Measurements from ENCODE around the gene ZRANB1.

The ZRANB1 gene

DNA sequence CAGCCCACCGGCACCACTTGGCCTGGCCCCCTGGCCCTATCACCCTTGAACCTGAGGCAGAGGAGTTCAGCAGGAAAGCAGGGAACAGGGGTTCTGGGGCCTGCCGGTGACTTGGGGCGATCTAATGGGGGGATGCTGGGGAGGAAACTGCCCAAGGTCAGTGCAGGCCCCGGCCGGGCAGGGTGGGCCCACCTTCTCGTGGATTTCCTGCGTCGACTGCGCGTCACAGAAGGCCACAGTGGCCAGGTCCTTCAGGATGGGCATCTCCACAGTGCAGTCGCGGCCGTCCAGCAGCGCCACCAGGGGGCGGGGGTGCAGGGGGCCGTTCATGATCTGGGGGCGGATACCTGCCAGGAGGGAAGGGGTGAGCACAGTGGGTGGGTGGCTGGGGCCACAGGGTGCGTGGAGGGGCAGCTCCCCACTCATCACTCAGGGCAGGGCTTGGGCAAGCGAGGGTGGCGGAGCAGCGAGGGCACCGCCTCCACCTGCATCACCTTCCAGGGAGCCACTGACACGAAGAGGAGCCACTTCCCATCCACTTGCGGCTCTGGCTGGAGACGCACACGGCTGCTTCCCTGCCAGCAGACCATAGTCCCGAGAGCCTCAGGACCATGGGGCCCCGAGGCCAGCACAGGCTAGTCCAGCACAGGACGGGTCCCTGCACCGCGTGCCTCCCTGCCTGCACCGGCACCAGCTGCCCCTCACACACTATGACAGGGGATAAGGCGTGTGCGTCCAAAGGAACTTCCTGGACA is 61.4 kb downstream of the ZRANB1 start:
- H3K27me3 ChIP-seq (ENCODE audit: control insufficient read depth, insufficient read depth, low read length) = no peaks in the 10 kb centered on the region
- H3K9ac ChIP-seq (ENCODE audit: low read length) = no peak overlapping the region
- no peaks in the 10 kb centered on the region for H3K9me3 ChIP-seq (ENCODE audit: control insufficient read depth, low read depth, low read length)
- H3K4me3 ChIP-seq (ENCODE audit: low read length) = no peak overlapping the region
- H3K4me1 ChIP-seq (ENCODE audit: control insufficient read depth, low read depth, low read length) = no peaks in the 10 kb centered on the region
- H3K36me3 ChIP-seq (ENCODE audit: control insufficient read depth, low read depth, low read length) = peaks cover 46% of the 10 kb centered on the region
- no peak overlapping the region for H3K27ac ChIP-seq (ENCODE audit: low read length)

GRCh38 chr10:125003901-125004467 is 62.1 kb downstream of the ZRANB1 start:
- H3K4me3 ChIP-seq (ENCODE audit: low read length) = no peak overlapping the region
- H3K4me1 ChIP-seq (ENCODE audit: control insufficient read depth, low read depth, low read length) = no peaks in the 10 kb centered on the region
- peaks cover 42% of the 10 kb centered on the region for H3K36me3 ChIP-seq (ENCODE audit: control insufficient read depth, low read depth, low read length)
- H3K27ac ChIP-seq (ENCODE audit: low read length) = no peak overlapping the region
- H3K9me3 ChIP-seq (ENCODE audit: control insufficient read depth, low read depth, low read length) = no peaks in the 10 kb centered on the region
- H3K9ac ChIP-seq (ENCODE audit: low read length) = no peak overlapping the region
- H3K27me3 ChIP-seq (ENCODE audit: control insufficient read depth, insufficient read depth, low read length) = no peaks in the 10 kb centered on the region

GRCh38 chr10:125004571-125005311 is 62.8 kb downstream of the ZRANB1 start:
- Histone ChIP-seq H3K27me3 (ENCODE audit: control insufficient read depth, insufficient read depth, low read length) (no peaks in the 10 kb centered on the region), H3K9ac (ENCODE audit: low read length) (no peak overlapping the region), H3K27ac (ENCODE audit: low read length) (no peak overlapping the region), H3K4me3 (ENCODE audit: low read length) (no peak overlapping the region), H3K4me1 (ENCODE audit: control insufficient read depth, low read depth, low read length) (peaks cover 3% of the 10 kb centered on the region), H3K36me3 (ENCODE audit: control insufficient read depth, low read depth, low read length) (peaks cover 34% of the 10 kb centered on the region), H3K9me3 (ENCODE audit: control insufficient read depth, low read depth, low read length) (no peaks in the 10 kb centered on the region)

GRCh38 chr10:125005312-125006187 is 63.6 kb downstream of the ZRANB1 start:
- Histone ChIP-seq H3K4me1 (ENCODE audit: control insufficient read depth, low read depth, low read length) (peaks cover 5% of the 10 kb centered on the region), H3K27me3 (ENCODE audit: control insufficient read depth, insufficient read depth, low read length) (no peaks in the 10 kb centered on the region), H3K4me3 (ENCODE audit: low read length) (no peak overlapping the region), H3K9me3 (ENCODE audit: control insufficient read depth, low read depth, low read length) (no peaks in the 10 kb centered on the region), H3K27ac (ENCODE audit: low read length) (no peak overlapping the region), H3K9ac (ENCODE audit: low read length) (no peak overlapping the region), H3K36me3 (ENCODE audit: control insufficient read depth, low read depth, low read length) (peaks cover 27% of the 10 kb centered on the region)

GRCh38 chr10:125006188-125006680 is 64.3 kb downstream of the ZRANB1 start:
- peaks cover 22% of the 10 kb centered on the region for H3K36me3 ChIP-seq (ENCODE audit: control insufficient read depth, low read depth, low read length)
- no peak overlapping the region for H3K4me3 ChIP-seq (ENCODE audit: low read length)
- H3K27ac ChIP-seq (ENCODE audit: low read length) = no peak overlapping the region
- no peaks in the 10 kb centered on the region for H3K27me3 ChIP-seq (ENCODE audit: control insufficient read depth, insufficient read depth, low read length)
- no peak overlapping the region for H3K9ac ChIP-seq (ENCODE audit: low read length)
- no peaks in the 10 kb centered on the region for H3K9me3 ChIP-seq (ENCODE audit: control insufficient read depth, low read depth, low read length)
- peaks cover 5% of the 10 kb centered on the region for H3K4me1 ChIP-seq (ENCODE audit: control insufficient read depth, low read depth, low read length)

DNA sequence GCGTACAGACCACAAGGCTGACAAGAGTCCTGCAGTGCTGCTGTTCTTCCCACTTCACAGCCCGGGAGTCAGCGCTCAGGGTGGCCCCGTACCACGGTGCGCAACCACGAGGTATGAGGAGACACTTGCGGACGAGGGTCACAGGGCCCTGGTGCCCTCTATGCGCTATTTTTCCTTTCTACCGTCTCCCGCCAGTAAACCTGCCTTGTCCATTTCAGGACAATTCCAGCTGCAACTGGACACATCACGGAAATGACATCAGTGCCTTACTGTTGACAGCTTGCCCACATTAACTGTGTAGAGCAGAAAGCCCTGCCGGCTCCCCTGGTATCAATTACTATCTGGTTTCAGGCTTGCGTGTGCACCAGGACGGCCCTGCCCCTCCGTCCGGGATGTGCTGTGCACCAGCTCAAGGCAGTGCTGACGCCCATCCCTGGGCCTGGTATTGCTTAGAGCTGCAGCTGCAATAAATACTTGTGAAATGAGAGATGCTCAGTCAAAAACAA is 65.1 kb downstream of the ZRANB1 start:
- Histone ChIP-seq H3K9ac (ENCODE audit: low read length) (no peak overlapping the region), H3K27me3 (ENCODE audit: control insufficient read depth, insufficient read depth, low read length) (no peaks in the 10 kb centered on the region), H3K4me3 (ENCODE audit: low read length) (no peak overlapping the region), H3K36me3 (ENCODE audit: control insufficient read depth, low read depth, low read length) (peaks cover 22% of the 10 kb centered on the region), H3K27ac (ENCODE audit: low read length) (no peak overlapping the region), H3K9me3 (ENCODE audit: control insufficient read depth, low read depth, low read length) (no peaks in the 10 kb centered on the region), H3K4me1 (ENCODE audit: control insufficient read depth, low read depth, low read length) (peaks cover 5% of the 10 kb centered on the region)

- Histone ChIP-seq H3K36me3 (ENCODE audit: control insufficient read depth, low read depth, low read length) (peaks cover 21% of the 10 kb centered on the region), H3K27me3 (ENCODE audit: control insufficient read depth, insufficient read depth, low read length) (no peaks in the 10 kb centered on the region), H3K4me1 (ENCODE audit: control insufficient read depth, low read depth, low read length) (peaks cover 5% of the 10 kb centered on the region), H3K4me3 (ENCODE audit: low read length) (no peak overlapping the region), H3K9ac (ENCODE audit: low read length) (no peak overlapping the region), H3K27ac (ENCODE audit: low read length) (no peak overlapping the region), H3K9me3 (ENCODE audit: control insufficient read depth, low read depth, low read length) (no peaks in the 10 kb centered on the region)
These were observed 65.5 kb downstream of the ZRANB1 start for GRCh38 chr10:125007436-125007835.

- Histone ChIP-seq H3K27ac (ENCODE audit: low read length) (no peak overlapping the region), H3K9me3 (ENCODE audit: control insufficient read depth, low read depth, low read length) (no peaks in the 10 kb centered on the region)
These were observed 67.0 kb downstream of the ZRANB1 start for GRCh38 chr10:125008689-125009638.

GRCh38 chr10:125009661-125010161 is 67.8 kb downstream of the ZRANB1 start:
- Histone ChIP-seq H3K27me3 (ENCODE audit: control insufficient read depth, insufficient read depth, low read length) (no peaks in the 10 kb centered on the region), H3K36me3 (ENCODE audit: control insufficient read depth, low read depth, low read length) (peaks cover 11% of the 10 kb centered on the region), H3K4me1 (ENCODE audit: control insufficient read depth, low read depth, low read length) (peaks cover 5% of the 10 kb centered on the region), H3K27ac (ENCODE audit: low read length) (no peak overlapping the region), H3K4me3 (ENCODE audit: low read length) (no peak overlapping the region), H3K9ac (ENCODE audit: low read length) (no peak overlapping the region), H3K9me3 (ENCODE audit: control insufficient read depth, low read depth, low read length) (no peaks in the 10 kb centered on the region)

More at GRCh38 chr10:125008689-125009638, 67.0 kb downstream of the ZRANB1 start:
- Histone ChIP-seq H3K4me1 (ENCODE audit: control insufficient read depth, low read depth, low read length) (peaks cover 5% of the 10 kb centered on the region), H3K9ac (ENCODE audit: low read length) (no peak overlapping the region), H3K27me3 (ENCODE audit: control insufficient read depth, insufficient read depth, low read length) (no peaks in the 10 kb centered on the region), H3K36me3 (ENCODE audit: control insufficient read depth, low read depth, low read length) (peaks cover 11% of the 10 kb centered on the region), H3K4me3 (ENCODE audit: low read length) (no peak overlapping the region)

GRCh38 chr10:125010362-125010761 is 68.4 kb downstream of the ZRANB1 start:
- Histone ChIP-seq H3K4me1 (ENCODE audit: control insufficient read depth, low read depth, low read length) (peaks cover 5% of the 10 kb centered on the region), H3K9ac (ENCODE audit: low read length) (no peak overlapping the region), H3K9me3 (ENCODE audit: control insufficient read depth, low read depth, low read length) (no peaks in the 10 kb centered on the region), H3K27ac (ENCODE audit: low read length) (no peak overlapping the region), H3K36me3 (ENCODE audit: control insufficient read depth, low read depth, low read length) (peaks cover 11% of the 10 kb centered on the region), H3K27me3 (ENCODE audit: control insufficient read depth, insufficient read depth, low read length) (no peaks in the 10 kb centered on the region), H3K4me3 (ENCODE audit: low read length) (no peak overlapping the region)

All from iPS-18a (cell line).